Common myeloid progenitor, CD34-positive (primary cell): ENCODE data around the gene AIFM1.
A peak's percentile ranks its signal among the peaks of the same experiment; 100 is the strongest.

ENCODE experiments used
- CTCF ChIA-PET: fragments of 350-600 bp; sonication (Branson Sonifier 250); formaldehyde crosslinking; loops from one replicate; lab custom pipeline; 2021; ENCODE audit warnings: antibody characterized with exemption; lab: Charles Lee
- POLR2A ChIA-PET: fragments of 350-600 bp; sonication (Branson Sonifier 250); formaldehyde crosslinking; loops from one replicate; lab custom pipeline; 2021; ENCODE audit warnings: antibody characterized with exemption; lab: Charles Lee
- DNase-seq, 3 donors: peaks; one replicate each; pipeline versions ENCODE4 v3.0.0 to v3.0.0-alpha.2; 2013
- H3K27ac ChIP-seq, 2 experiments: 1 replicate in 1 of 2; 2 replicates in 1 of 2; pipeline ENCODE4 v1.7.0; 2013; ENCODE audit warnings: inconsistent platforms in 2 of 2, low read length in 2 of 2, mild to moderate bottlenecking in 2 of 2, low read depth in 1 of 2, moderate library complexity in 1 of 2; ENCODE audit not compliant: severe bottlenecking in 2 of 2, insufficient read depth in 1 of 2, poor library complexity in 1 of 2
- H3K27me3 ChIP-seq, 5 experiments: replicated peaks in 2 of 5; 1 replicate in 3 of 5; 2 replicates in 2 of 5; pipeline versions ENCODE4 v1.6.1 to v1.7.0; 2013; ENCODE audit warnings: low read length in 4 of 5, mild to moderate bottlenecking in 2 of 5, moderate library complexity in 2 of 5, inconsistent platforms in 1 of 5; ENCODE audit not compliant: insufficient read depth in 5 of 5, control insufficient read depth in 4 of 5
- H3K36me3 ChIP-seq, 4 experiments: 1 replicate in 2 of 4; 2 replicates in 2 of 4; pipeline versions ENCODE4 v1.6.1 to v1.7.0; 2013; ENCODE audit warnings: low read length in 3 of 4, control low read depth in 1 of 4, mild to moderate bottlenecking in 1 of 4; ENCODE audit not compliant: control insufficient read depth in 4 of 4, insufficient read depth in 4 of 4
- H3K4me1 ChIP-seq, 4 experiments: 1 replicate in 3 of 4; 2 replicates in 1 of 4; pipeline versions ENCODE4 v1.6.1 to v1.7.1; 2013; ENCODE audit warnings: low read length in 3 of 4, mild to moderate bottlenecking in 3 of 4, control low read depth in 1 of 4, inconsistent platforms in 1 of 4, moderate library complexity in 1 of 4; ENCODE audit not compliant: control insufficient read depth in 4 of 4, insufficient read depth in 4 of 4; ENCODE audit errors: control extremely low read depth in 1 of 4
- H3K4me3 ChIP-seq, 7 experiments: 1 replicate in 4 of 7; 2 replicates in 3 of 7; pipeline versions ENCODE4 v1.5.1 to v1.7.0; 2013; ENCODE audit warnings: mild to moderate bottlenecking in 7 of 7, low read length in 6 of 7, moderate library complexity in 6 of 7, inconsistent platforms in 2 of 7, low read depth in 2 of 7, control low read depth in 1 of 7; ENCODE audit not compliant: insufficient read depth in 4 of 7, control insufficient read depth in 1 of 7; ENCODE audit errors: extremely low read depth in 1 of 7
- H3K9me3 ChIP-seq, 5 experiments: 1 replicate in 4 of 5; 2 replicates in 1 of 5; pipeline versions ENCODE4 v1.6.1 to v1.7.1; 2013; ENCODE audit warnings: low read length in 4 of 5, mild to moderate bottlenecking in 2 of 5, inconsistent platforms in 1 of 5, low read depth in 1 of 5, moderate library complexity in 1 of 5; ENCODE audit not compliant: control insufficient read depth in 4 of 5, insufficient read depth in 2 of 5; ENCODE audit errors: control extremely low read depth in 1 of 5
- WGBS: methylation state at CpG from one replicate; pipeline ENCODE4 v1.1.5; 2013; ENCODE audit not compliant: insufficient coverage; 5-methylcytosine and 5-hydroxymethylcytosine counted together

The AIFM1 gene

DNA sequence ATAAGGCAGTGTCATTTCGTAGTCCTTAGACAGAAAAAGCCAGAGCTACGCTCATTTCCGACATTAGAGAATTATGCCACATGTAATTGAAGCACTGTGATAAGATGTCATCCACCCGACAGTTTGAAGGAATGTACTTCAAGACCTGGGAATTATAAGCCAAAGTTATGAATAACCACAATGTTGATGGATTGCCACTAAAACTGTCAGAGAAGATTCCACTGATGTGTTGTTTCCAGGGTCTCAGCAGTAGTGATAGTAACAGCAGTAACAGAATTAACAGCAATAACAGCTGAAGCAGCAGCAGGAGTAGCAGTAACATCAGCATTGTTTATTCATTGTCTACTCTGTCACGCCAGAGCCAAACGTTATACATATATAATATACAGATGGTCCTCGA is 30.8 kb upstream of the AIFM1 start:
- ChIA-PET POLR2A (no interaction called here), CTCF (interaction anchor here (1.4 to 1.8 kb wide), 2 partner anchors 9 to 116 kb away, joined by 5 to 6 read pairs; no protein-coding TSS in a partner anchor)
- no peak overlapping the region for H3K27ac ChIP-seq
- no peaks in the 10 kb centered on the region for H3K36me3 ChIP-seq
- no peaks in the 10 kb centered on the region for H3K9me3 ChIP-seq
- H3K4me3 ChIP-seq = no peak overlapping the region
- WGBS = 97% methylated on average over 7 of the region's 7 CpGs
- no peak for DNase-seq
- H3K27me3 ChIP-seq = no peaks in the 10 kb centered on the region
- H3K4me1 ChIP-seq = no peaks in the 10 kb centered on the region

GRCh38 chrX:130190801-130191200 is 25.2 kb upstream of the AIFM1 start:
- no peak for DNase-seq
- Histone ChIP-seq H3K27ac (no peak overlapping the region), H3K36me3 (no peaks in the 10 kb centered on the region), H3K4me3 (no peak overlapping the region), H3K4me1 (no peaks in the 10 kb centered on the region), H3K27me3 (no peaks in the 10 kb centered on the region), H3K9me3 (no peaks in the 10 kb centered on the region)
- 89% methylated on average over 4 of the region's 4 CpGs for WGBS
- ChIA-PET POLR2A (no interaction called here), CTCF (interaction anchor here (0.9 to 4.3 kb wide), 5 partner anchors 10 to 110 kb away, joined by 3 to 22 read pairs (median 4); no protein-coding TSS in a partner anchor)

DNA sequence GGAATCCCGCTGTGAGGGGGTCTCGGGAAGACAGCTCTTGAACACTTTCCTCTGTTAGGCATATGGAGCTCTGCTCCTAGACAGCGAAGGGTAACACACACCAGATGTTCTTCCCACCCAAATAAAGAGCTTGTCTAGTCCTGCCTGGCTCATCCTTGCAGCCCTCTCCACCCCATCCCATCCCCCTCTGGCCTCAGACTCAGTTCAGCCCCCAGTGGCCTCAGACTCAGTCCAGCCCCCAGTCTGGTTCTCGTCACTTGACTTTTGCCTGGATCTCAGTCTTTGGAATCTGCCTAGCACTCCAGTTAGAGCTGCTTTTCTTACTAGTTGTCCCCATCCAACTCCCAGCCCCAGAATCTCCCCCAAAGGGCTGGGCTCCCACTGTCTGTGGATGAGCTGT is 21.0 kb upstream of the AIFM1 start:
- Histone ChIP-seq H3K4me1 (peaks cover 0 to 7% (median 3%) of the 10 kb centered on the region in 4 experiments), H3K27ac (no peak overlapping the region), H3K27me3 (no peaks in the 10 kb centered on the region), H3K36me3 (peaks cover 0 to 6% (median 0%) of the 10 kb centered on the region in 4 experiments), H3K4me3 (no peak overlapping the region), H3K9me3 (no peaks in the 10 kb centered on the region)
- POLR2A ChIA-PET = no interaction called here
- 76% methylated on average over 4 of the region's 4 CpGs for WGBS
- CTCF ChIA-PET = interaction anchor here (0.8 to 2.5 kb wide), 4 partner anchors 21 to 110 kb away, joined by 3 to 7 read pairs (median 4); partner anchors contain the start of gene AIFM1
- no peak for DNase-seq

DNA sequence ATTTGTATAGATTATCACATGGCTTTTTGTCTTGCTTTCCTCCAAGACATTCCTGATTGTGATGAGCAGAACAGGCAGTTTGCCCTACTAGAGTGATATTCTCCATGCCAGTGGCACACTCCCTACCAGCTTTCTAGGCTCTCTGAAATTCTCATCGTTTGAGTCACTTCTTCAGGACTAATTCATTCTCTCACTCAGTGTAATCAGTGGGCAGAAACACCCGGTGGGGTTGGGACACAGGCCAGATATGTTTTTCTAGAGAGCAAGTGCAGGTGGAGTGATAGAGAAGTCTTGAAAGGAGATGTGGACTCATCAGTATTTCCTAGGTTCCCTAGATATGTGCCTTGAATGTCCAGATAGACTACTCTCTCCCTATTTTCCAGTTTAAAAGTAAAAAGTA is 19.2 kb upstream of the AIFM1 start:
- ChIA-PET POLR2A (no interaction called here), CTCF (no interaction called here)
- Histone ChIP-seq H3K36me3 (peaks cover 0 to 6% (median 0%) of the 10 kb centered on the region in 4 experiments), H3K9me3 (no peaks in the 10 kb centered on the region), H3K27ac (no peak overlapping the region), H3K4me1 (peaks cover 0 to 13% (median 5%) of the 10 kb centered on the region in 4 experiments), H3K27me3 (no peaks in the 10 kb centered on the region), H3K4me3 (no peak overlapping the region)
- DNase-seq = no peak
- WGBS = no CpG with 5 or more reads among the region's 2 CpGs

DNA sequence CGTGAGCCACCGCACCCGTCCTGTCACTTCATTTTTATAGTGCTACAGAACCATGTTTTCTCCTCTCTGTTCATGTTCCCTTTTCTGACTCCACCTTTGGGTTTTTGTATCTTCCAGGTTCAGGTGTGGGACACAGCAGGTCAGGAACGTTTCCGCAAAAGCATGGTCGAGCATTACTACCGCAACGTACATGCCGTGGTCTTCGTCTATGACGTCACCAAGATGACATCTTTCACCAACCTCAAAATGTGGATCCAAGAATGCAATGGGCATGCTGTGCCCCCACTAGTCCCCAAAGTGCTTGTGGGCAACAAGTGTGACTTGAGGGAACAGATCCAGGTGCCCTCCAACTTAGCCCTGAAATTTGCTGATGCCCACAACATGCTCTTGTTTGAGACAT is 18.5 kb upstream of the AIFM1 start:
- Histone ChIP-seq H3K27ac (no peak overlapping the region), H3K36me3 (peaks cover 0 to 6% (median 0%) of the 10 kb centered on the region in 4 experiments), H3K27me3 (no peaks in the 10 kb centered on the region), H3K4me3 (no peak overlapping the region), H3K9me3 (no peaks in the 10 kb centered on the region), H3K4me1 (peaks cover 0 to 20% (median 9%) of the 10 kb centered on the region in 4 experiments)
- WGBS = 96% methylated on average over 11 of the region's 11 CpGs
- ChIA-PET POLR2A (no interaction called here), CTCF (no interaction called here)
- DNase-seq = no peak

GRCh38 chrX:130179579-130180215 is 14.1 kb upstream of the AIFM1 start:
- ChIA-PET POLR2A (interaction anchor here (0.7 to 1.7 kb wide), 3 partner anchors 9 to 125 kb away, joined by 4 to 7 read pairs (median 5); no protein-coding TSS in a partner anchor), CTCF (interaction anchor here (1.0 to 1.6 kb wide), 6 partner anchors 12 to 82 kb away, joined by 3 to 5 read pairs (median 4); no protein-coding TSS in a partner anchor)
- 23% methylated on average over 6 of the region's 7 CpGs for WGBS
- H3K36me3 ChIP-seq = peaks cover 0 to 4% (median 0%) of the 10 kb centered on the region in 4 experiments
- peak overlapping the region; percentile 61 to 90 for H3K27ac ChIP-seq
- no peaks in the 10 kb centered on the region for H3K27me3 ChIP-seq
- no peaks in the 10 kb centered on the region for H3K9me3 ChIP-seq
- H3K4me1 ChIP-seq = peaks cover 0 to 52% (median 33%) of the 10 kb centered on the region in 4 experiments
- peak overlapping the region in 1 of 7 experiments; percentile 42 for H3K4me3 ChIP-seq
- peak; percentile 95 to 98 (median 98) for DNase-seq

- Histone ChIP-seq H3K36me3 (no peaks in the 10 kb centered on the region), H3K27ac (peak overlapping the region; percentile 61 to 90), H3K4me3 (peak overlapping the region in 1 of 7 experiments; percentile 28), H3K27me3 (no peaks in the 10 kb centered on the region), H3K4me1 (peaks cover 0 to 53% (median 36%) of the 10 kb centered on the region in 4 experiments), H3K9me3 (no peaks in the 10 kb centered on the region)
- POLR2A ChIA-PET = interaction anchor here (0.7 to 1.7 kb wide), 3 partner anchors 9 to 124 kb away, joined by 4 to 7 read pairs (median 5); no protein-coding TSS in a partner anchor
- CTCF ChIA-PET = interaction anchor here (1.2 to 1.6 kb wide), 5 partner anchors 12 to 82 kb away, joined by 3 to 5 read pairs (median 4); no protein-coding TSS in a partner anchor
- no peak for DNase-seq
- WGBS = no CpG with 5 or more reads among the region's 5 CpGs
These were observed 13.5 kb upstream of the AIFM1 start for GRCh38 chrX:130179170-130179569.
